ENCODE results near the gene SLC5A9. TPM values are rescaled to one million over a fixed set of nuclear protein-coding genes. Genes with fewer than 3 reads are reported as not detected.

SLC5A9 gene
- polyA plus RNA-seq, 1 donor (not counting 4 experiments of a cell fraction or from before 2014, with no cell fraction given): not detected

DNA sequence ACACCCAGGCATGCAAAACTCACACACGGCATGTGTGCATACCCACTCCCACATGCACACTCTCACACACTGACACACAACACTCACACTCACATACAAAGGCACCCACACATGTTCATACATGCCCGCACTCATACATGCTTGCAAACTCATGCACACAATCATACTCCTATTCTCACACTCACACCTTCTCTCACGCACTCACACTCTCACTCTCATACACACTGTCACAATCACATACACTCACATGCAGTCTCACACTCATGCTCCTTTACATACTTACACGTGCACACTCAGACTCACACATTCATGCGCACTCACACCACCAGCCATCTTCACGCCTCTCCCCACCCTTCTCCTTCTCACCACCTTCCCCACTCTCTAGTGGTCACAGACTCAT lies 3.1 kb downstream of the SLC5A9 start:
- Histone ChIP-seq H3K4me1 (ENCODE audit: control insufficient read depth, extremely low read depth, insufficient read depth, low read length) (no peaks in the 10 kb centered on the region), H3K9me1 (ENCODE audit: control insufficient read depth, extremely low read depth, insufficient read depth, low read length) (no peaks in the 10 kb centered on the region), H2AFZ (ENCODE audit: control insufficient read depth, low read length) (no peak overlapping the region), H3K79me2 (ENCODE audit: control insufficient read depth, insufficient read depth, low read length) (no peaks in the 10 kb centered on the region), H3K9me3 (ENCODE audit: control insufficient read depth, low read depth, low read length) (no peaks in the 10 kb centered on the region), H3K9ac (ENCODE audit: control insufficient read depth, extremely low read depth, insufficient read depth, low read length) (no peak overlapping the region), H3K27me3 (ENCODE audit: control insufficient read depth, extremely low read depth, insufficient read depth, low read length) (no peaks in the 10 kb centered on the region), H3K4me2 (ENCODE audit: control insufficient read depth, extremely low read depth, insufficient read depth, low read depth, low read length) (no peak overlapping the region), H3K36me3 (ENCODE audit: control insufficient read depth in 2 of 2, extremely low read depth in 1 of 2, insufficient read depth in 2 of 2, low read length in 2 of 2) (no peaks in the 10 kb centered on the region), H3K4me3 (ENCODE audit: control insufficient read depth in 2 of 3, extremely low read depth in 1 of 3, insufficient read depth in 2 of 3, low read depth in 1 of 3, low read length in 3 of 3) (no peak overlapping the region), H4K20me1 (ENCODE audit: control insufficient read depth, extremely low read depth, insufficient read depth, low read length) (no peaks in the 10 kb centered on the region), H3K27ac (ENCODE audit: control insufficient read depth, insufficient read depth, low read length) (no peak overlapping the region)
- TF ChIP-seq EZH2 (IDR thresholded peaks at IDR 0.05; ENCODE audit: low read length): no peak
- DNase-seq (ENCODE audit: low read depth, low spot score) (no peak), FAIRE-seq (no peak)
- dilution Hi-C loops (cut with MboI; ENCODE audit: extremely low pct_ligation_motif_present, low sequenced_read_pairs): no loop called here

DNA sequence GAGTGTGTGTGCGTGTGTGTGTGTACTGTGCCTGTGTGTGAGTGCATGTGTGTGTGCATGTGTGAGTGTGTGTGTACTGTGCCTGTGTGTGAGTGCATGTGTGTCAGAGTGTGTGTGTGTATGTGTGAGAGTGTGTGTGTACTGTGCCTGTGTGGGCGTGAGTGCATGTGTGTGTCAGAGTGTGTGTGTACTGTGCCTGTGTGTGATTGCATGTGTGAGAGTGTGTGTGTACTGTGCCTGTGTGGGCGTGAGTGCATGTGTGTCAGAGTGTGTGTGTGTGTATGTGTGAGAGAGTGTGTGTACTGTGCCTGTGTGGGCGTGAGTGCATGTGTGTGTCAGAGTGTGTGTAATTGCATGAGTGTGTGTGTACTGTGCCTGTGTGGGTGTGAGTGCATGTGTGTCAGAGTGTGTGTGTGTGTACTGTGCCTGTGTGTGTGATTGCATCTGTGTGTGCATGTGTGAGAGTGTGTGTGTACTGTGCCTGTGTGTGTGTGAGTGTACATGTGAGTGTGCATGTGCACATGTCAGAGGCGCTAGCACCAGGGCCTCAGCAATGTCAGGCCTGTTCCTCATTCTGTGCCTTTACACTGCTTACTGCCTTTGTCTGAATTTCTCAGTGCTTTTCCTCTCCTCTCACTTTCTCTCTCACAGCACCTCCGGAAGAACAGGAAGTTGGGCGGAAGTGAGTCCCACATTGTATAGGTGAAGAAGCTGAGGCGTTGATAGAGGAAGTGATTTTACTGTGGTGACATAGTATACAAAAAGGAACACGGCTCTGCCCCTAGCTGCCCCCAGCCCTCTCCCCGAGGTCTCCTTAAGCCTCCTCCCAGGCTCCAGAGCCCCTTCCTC lies 4.9 kb downstream of the SLC5A9 start:
- H3K27me3 ChIP-seq (ENCODE audit: control insufficient read depth, extremely low read depth, insufficient read depth, low read length): peaks cover 4% of the 10 kb centered on the region
- H4K20me1 ChIP-seq (ENCODE audit: control insufficient read depth, extremely low read depth, insufficient read depth, low read length): no peaks in the 10 kb centered on the region
- H3K36me3 ChIP-seq (ENCODE audit: control insufficient read depth in 2 of 2, extremely low read depth in 1 of 2, insufficient read depth in 2 of 2, low read length in 2 of 2): no peaks in the 10 kb centered on the region
- H2AFZ ChIP-seq (ENCODE audit: control insufficient read depth, low read length): no peak overlapping the region
- no peak overlapping the region for H3K9ac ChIP-seq (ENCODE audit: control insufficient read depth, extremely low read depth, insufficient read depth, low read length)
- H3K4me2 ChIP-seq (ENCODE audit: control insufficient read depth, extremely low read depth, insufficient read depth, low read depth, low read length): no peak overlapping the region
- DNase-seq (ENCODE audit: low read depth, low spot score): no peak
- FAIRE-seq: no peak
- TF ChIP-seq EZH2 (IDR thresholded peaks at IDR 0.05; ENCODE audit: low read length): no peak
- TF ChIP-seq, protein P1, sequence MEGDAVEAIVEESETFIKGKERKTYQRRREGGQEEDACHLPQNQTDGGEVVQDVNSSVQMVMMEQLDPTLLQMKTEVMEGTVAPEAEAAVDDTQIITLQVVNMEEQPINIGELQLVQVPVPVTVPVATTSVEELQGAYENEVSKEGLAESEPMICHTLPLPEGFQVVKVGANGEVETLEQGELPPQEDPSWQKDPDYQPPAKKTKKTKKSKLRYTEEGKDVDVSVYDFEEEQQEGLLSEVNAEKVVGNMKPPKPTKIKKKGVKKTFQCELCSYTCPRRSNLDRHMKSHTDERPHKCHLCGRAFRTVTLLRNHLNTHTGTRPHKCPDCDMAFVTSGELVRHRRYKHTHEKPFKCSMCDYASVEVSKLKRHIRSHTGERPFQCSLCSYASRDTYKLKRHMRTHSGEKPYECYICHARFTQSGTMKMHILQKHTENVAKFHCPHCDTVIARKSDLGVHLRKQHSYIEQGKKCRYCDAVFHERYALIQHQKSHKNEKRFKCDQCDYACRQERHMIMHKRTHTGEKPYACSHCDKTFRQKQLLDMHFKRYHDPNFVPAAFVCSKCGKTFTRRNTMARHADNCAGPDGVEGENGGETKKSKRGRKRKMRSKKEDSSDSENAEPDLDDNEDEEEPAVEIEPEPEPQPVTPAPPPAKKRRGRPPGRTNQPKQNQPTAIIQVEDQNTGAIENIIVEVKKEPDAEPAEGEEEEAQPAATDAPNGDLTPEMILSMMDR (optimal IDR thresholded peaks at IDR 0.05 in 1 of 3, IDR thresholded peaks at IDR 0.05 in 1 of 3, conservative IDR thresholded peaks at IDR 0.05 in 1 of 3; ENCODE audit: extremely low read depth in 1 of 3, insufficient read depth in 2 of 3, low read length in 3 of 3): no peak
- dilution Hi-C loops (cut with MboI; ENCODE audit: extremely low pct_ligation_motif_present, low sequenced_read_pairs): no loop called here
- H3K4me1 ChIP-seq (ENCODE audit: control insufficient read depth, extremely low read depth, insufficient read depth, low read length): no peaks in the 10 kb centered on the region
- H3K9me1 ChIP-seq (ENCODE audit: control insufficient read depth, extremely low read depth, insufficient read depth, low read length): no peaks in the 10 kb centered on the region
- H3K79me2 ChIP-seq (ENCODE audit: control insufficient read depth, insufficient read depth, low read length): no peaks in the 10 kb centered on the region
- no peaks in the 10 kb centered on the region for H3K9me3 ChIP-seq (ENCODE audit: control insufficient read depth, low read depth, low read length)
- H3K4me3 ChIP-seq (ENCODE audit: control insufficient read depth in 2 of 3, extremely low read depth in 1 of 3, insufficient read depth in 2 of 3, low read depth in 1 of 3, low read length in 3 of 3): no peak overlapping the region
- H3K27ac ChIP-seq (ENCODE audit: control insufficient read depth, insufficient read depth, low read length): no peak overlapping the region
